Urinary bladder (tissue), 4 donors: ENCODE data around the gene FAM20A. TPM values are rescaled to one million over a fixed set of nuclear protein-coding genes. Genes with fewer than 3 reads are reported as not detected.

Experiments used
- DNase-seq: peaks from one replicate; pipeline ENCODE4 v3.0.0-alpha.2; 2015; ENCODE audit errors: extremely low spot score
- H3K27ac ChIP-seq: one replicate; pipeline ENCODE4 v1.5.1; 2013; ENCODE audit warnings: low read depth, mild to moderate bottlenecking, moderate library complexity
- H3K36me3 ChIP-seq: one replicate; pipeline ENCODE4 v1.6.1; 2013; ENCODE audit warnings: mild to moderate bottlenecking, moderate library complexity; ENCODE audit not compliant: insufficient read depth
- H3K4me1 ChIP-seq: one replicate; pipeline ENCODE4 v1.6.1; 2013; ENCODE audit warnings: mild to moderate bottlenecking, moderate library complexity; ENCODE audit not compliant: insufficient read depth
- H3K4me3 ChIP-seq: one replicate; pipeline ENCODE4 v1.5.1; 2013; ENCODE audit warnings: low read depth, low read length
- WGBS: extraction: QIAGEN DNeasy Blood & Tissue Kit; methylation state at CpG from one replicate; pipeline ENCODE4 v1.1.7; 2013; 5-methylcytosine and 5-hydroxymethylcytosine counted together
- polyA plus RNA-seq: library from polyadenylated mRNA; stranded (reverse); fragments of 200-250 nt; gene quantifications from one replicate; pipeline ENCODE4 v1.2.3, GENCODE V29; 2013
- total RNA-seq: library from RNA; depleted of rRNA; stranded (reverse); fragments of >200 nt; gene quantifications from one replicate; pipeline ENCODE4 v1.2.3, GENCODE V29; 2014
- donor health status: healthy with polysubstance abuse.
- donor health status: healthy.

FAM20A gene
- total and polyA plus RNA-seq, 2 donors: 5.4 to 6.1 TPM

GRCh38 chr17:68559316-68559715 lies 41.9 kb downstream of the FAM20A start:
- no peak overlapping the region for H3K27ac ChIP-seq

GRCh38 chr17:68556551-68556950 lies 44.6 kb downstream of the FAM20A start:
- H3K4me3 ChIP-seq: no peak overlapping the region
- H3K27ac ChIP-seq: no peak overlapping the region
- H3K4me1 ChIP-seq: no peaks in the 10 kb centered on the region
- 94% methylated on average over 4 of the region's 4 CpGs for WGBS
- no peak for DNase-seq
- no peaks in the 10 kb centered on the region for H3K36me3 ChIP-seq

More at GRCh38 chr17:68559316-68559715, 41.9 kb downstream of the FAM20A start:
- WGBS: 14% methylated on average over 1 of the region's 1 CpG
- no peaks in the 10 kb centered on the region for H3K36me3 ChIP-seq
- no peak overlapping the region for H3K4me3 ChIP-seq
- H3K4me1 ChIP-seq: no peaks in the 10 kb centered on the region
- no peak for DNase-seq

- Histone ChIP-seq H3K36me3 (no peaks in the 10 kb centered on the region), H3K4me3 (no peak overlapping the region), H3K4me1 (no peaks in the 10 kb centered on the region), H3K27ac (no peak overlapping the region)
- DNase-seq: no peak
- WGBS: 43% methylated on average over 12 of the region's 12 CpGs
Observed at GRCh38 chr17:68544111-68544915, 56.9 kb downstream of the FAM20A start.

- no peak overlapping the region for H3K27ac ChIP-seq
- no peaks in the 10 kb centered on the region for H3K36me3 ChIP-seq
- H3K4me1 ChIP-seq: no peaks in the 10 kb centered on the region
- WGBS: 96% methylated on average over 13 of the region's 13 CpGs
- no peak overlapping the region for H3K4me3 ChIP-seq
- no peak for DNase-seq
Observed at GRCh38 chr17:68542698-68543463, 58.3 kb downstream of the FAM20A start.

GRCh38 chr17:68541816-68542215 lies 59.4 kb downstream of the FAM20A start:
- Histone ChIP-seq H3K4me3 (no peak overlapping the region), H3K36me3 (no peaks in the 10 kb centered on the region), H3K27ac (no peak overlapping the region), H3K4me1 (no peaks in the 10 kb centered on the region)
- WGBS: 89% methylated on average over 6 of the region's 6 CpGs
- no peak for DNase-seq

GRCh38 chr17:68540981-68541380 lies 60.2 kb downstream of the FAM20A start:
- Histone ChIP-seq H3K4me3 (no peak overlapping the region), H3K36me3 (no peaks in the 10 kb centered on the region), H3K4me1 (no peaks in the 10 kb centered on the region), H3K27ac (no peak overlapping the region)
- WGBS: 85% methylated on average over 8 of the region's 8 CpGs
- DNase-seq: no peak

GRCh38 chr17:68539548-68540467 lies 61.4 kb downstream of the FAM20A start:
- DNase-seq: no peak
- Histone ChIP-seq H3K27ac (no peak overlapping the region), H3K4me1 (no peaks in the 10 kb centered on the region), H3K36me3 (peaks cover 4% of the 10 kb centered on the region), H3K4me3 (no peak overlapping the region)
- 59% methylated on average over 20 of the region's 20 CpGs for WGBS

GRCh38 chr17:68535922-68536321 lies 65.2 kb downstream of the FAM20A start:
- Histone ChIP-seq H3K27ac (no peak overlapping the region), H3K4me1 (no peaks in the 10 kb centered on the region), H3K36me3 (peaks cover 10% of the 10 kb centered on the region), H3K4me3 (no peak overlapping the region)
- WGBS: 83% methylated on average over 3 of the region's 3 CpGs
- DNase-seq: no peak

GRCh38 chr17:68534695-68535088 lies 66.5 kb downstream of the FAM20A start:
- WGBS: 90% methylated on average over 6 of the region's 6 CpGs
- no peak overlapping the region for H3K4me3 ChIP-seq
- no peaks in the 10 kb centered on the region for H3K4me1 ChIP-seq
- H3K36me3 ChIP-seq: peaks cover 10% of the 10 kb centered on the region
- no peak for DNase-seq
- H3K27ac ChIP-seq: no peak overlapping the region

- DNase-seq: no peak
- peaks cover 10% of the 10 kb centered on the region for H3K36me3 ChIP-seq
- no peak overlapping the region for H3K4me3 ChIP-seq
- H3K27ac ChIP-seq: no peak overlapping the region
- H3K4me1 ChIP-seq: no peaks in the 10 kb centered on the region
- 75% methylated on average over 6 of the region's 6 CpGs for WGBS
Observed at GRCh38 chr17:68533887-68534694, 67.1 kb downstream of the FAM20A start.

- Histone ChIP-seq H3K27ac (no peak overlapping the region), H3K4me1 (no peaks in the 10 kb centered on the region), H3K4me3 (no peak overlapping the region), H3K36me3 (peaks cover 10% of the 10 kb centered on the region)
- WGBS: 89% methylated on average over 3 of the region's 3 CpGs
- no peak for DNase-seq
Observed at GRCh38 chr17:68532826-68533225, 68.3 kb downstream of the FAM20A start.

- H3K36me3 ChIP-seq: peaks cover 10% of the 10 kb centered on the region
- DNase-seq: no peak
- 81% methylated on average over 4 of the region's 4 CpGs for WGBS
- no peaks in the 10 kb centered on the region for H3K4me1 ChIP-seq
- H3K27ac ChIP-seq: no peak overlapping the region
- no peak overlapping the region for H3K4me3 ChIP-seq
Observed at GRCh38 chr17:68531252-68531651, 69.9 kb downstream of the FAM20A start.

GRCh38 chr17:68527314-68527713 lies 73.9 kb downstream of the FAM20A start:
- H3K27ac ChIP-seq: no peak overlapping the region
- no peak for DNase-seq
- no peak overlapping the region for H3K4me3 ChIP-seq
- peaks cover 3% of the 10 kb centered on the region for H3K36me3 ChIP-seq
- WGBS: 87% methylated on average over 4 of the region's 4 CpGs
- H3K4me1 ChIP-seq: no peaks in the 10 kb centered on the region
